NCI-H1048 (cell line): Measurements from ENCODE around the gene PHF20.
A peak's percentile ranks its signal among the peaks of the same experiment; 100 is the strongest.
"Not testable (repeated sequence)": the region's sequence is repeated elsewhere in the genome, so short reads cannot be mapped to it uniquely, and the experiment has no call there.

Source experiments
- DNase-seq: peaks from one replicate; lab custom pipeline; 2025; lab: John Stamatoyannopoulos, UW

Gene PHF20

DNA sequence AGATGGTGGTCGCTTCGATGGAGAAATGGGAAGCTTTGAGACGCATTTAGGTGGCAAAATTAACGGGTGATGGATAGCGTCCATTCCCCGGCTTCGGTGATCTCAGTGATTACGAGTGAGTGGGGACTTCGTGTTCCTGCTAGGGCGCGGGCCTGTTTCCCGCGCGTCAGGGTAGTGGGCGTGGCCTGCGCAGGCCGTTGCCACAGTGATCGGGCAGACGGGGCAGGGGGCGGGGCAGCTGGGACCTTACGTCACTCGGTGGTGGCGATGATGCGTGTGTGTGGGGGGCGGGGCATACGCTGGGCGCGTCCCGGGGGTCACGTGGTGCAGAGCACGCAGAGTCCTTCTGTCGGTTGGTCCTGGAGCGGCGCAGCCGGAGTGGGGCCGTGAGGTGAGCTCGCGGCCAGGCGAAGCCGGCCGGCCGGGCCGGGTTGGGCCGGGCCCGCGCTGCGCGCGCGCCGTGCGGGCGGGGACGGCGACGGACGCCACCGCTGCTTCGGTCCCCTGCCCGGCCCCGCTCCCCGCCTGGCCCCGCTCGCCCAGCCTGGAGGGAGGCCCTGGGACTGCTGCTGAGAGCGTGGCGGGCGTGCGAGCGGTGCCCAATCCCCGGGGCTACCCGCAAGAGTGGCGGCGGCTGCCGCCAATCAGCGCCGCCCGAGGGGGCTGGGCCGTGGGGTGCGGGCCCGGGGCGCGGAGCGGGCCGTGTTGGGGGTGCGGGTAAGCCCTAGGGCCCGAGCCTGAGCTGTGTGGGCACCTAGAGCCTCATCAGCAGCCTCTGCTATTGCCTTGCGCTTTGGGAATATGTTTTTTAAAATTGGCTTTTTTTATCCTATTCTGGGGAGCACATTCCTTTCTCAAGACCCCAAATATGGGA, at the start of gene PHF20:
Gene PHF20, plus strand, starts transcription at position 327 of the 874 bp plus-strand sequence. CDS start 29,508 bp downstream, outside the sequence.
- DNase-seq = peak; percentile 94

DNA sequence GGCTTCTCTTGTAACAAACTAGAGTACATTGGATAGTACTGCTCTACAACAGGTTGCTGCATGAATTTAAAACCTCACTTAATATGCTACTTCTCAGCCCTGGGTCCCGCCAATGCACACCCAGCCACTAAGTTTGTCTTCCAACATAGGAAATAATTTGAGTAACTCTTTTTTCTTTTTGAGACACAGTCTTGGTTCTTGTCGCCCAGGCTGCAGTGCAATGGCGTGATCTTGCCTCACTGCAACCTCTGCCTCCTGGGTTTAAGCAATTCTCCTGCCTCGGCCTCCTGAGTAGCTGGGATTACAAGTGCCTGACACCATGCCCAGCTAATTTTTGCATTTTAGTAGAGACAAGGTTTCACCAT, 48.6 kb upstream of the PHF20 start:
- DNase-seq = not testable (repeated sequence)

DNA sequence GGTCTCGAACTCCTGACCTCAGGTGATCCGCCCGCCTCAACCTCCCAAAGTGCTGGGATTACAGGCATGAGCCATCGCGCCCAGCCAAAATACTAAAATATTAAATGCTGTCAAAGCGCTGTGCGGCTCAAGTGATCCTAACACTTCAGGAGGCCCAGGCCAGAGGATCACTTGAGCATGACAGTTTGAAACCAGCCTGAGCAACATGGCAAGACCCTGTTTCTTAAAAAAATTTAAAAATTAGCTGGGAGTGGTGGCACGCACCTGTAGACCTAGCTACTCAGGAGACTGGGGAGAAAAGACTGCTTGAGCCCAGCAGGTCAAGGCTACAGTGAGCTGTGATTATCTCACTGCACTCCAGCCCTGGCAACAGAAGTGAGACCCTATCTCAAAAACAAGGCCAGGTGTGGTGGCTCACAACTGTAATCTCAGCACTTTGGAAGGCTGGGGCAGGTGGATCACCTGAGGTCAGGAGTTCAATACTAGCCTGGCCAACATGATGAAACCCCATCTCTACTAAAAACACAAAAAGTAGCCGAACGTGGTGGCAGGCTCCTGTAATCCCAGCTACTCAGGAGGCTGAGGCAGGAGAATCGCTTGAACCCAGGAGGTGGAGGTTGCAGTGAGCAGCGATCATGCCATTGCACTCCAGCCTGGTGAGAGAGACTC, 48.0 kb upstream of the PHF20 start:
- DNase-seq = not testable (repeated sequence)

DNA sequence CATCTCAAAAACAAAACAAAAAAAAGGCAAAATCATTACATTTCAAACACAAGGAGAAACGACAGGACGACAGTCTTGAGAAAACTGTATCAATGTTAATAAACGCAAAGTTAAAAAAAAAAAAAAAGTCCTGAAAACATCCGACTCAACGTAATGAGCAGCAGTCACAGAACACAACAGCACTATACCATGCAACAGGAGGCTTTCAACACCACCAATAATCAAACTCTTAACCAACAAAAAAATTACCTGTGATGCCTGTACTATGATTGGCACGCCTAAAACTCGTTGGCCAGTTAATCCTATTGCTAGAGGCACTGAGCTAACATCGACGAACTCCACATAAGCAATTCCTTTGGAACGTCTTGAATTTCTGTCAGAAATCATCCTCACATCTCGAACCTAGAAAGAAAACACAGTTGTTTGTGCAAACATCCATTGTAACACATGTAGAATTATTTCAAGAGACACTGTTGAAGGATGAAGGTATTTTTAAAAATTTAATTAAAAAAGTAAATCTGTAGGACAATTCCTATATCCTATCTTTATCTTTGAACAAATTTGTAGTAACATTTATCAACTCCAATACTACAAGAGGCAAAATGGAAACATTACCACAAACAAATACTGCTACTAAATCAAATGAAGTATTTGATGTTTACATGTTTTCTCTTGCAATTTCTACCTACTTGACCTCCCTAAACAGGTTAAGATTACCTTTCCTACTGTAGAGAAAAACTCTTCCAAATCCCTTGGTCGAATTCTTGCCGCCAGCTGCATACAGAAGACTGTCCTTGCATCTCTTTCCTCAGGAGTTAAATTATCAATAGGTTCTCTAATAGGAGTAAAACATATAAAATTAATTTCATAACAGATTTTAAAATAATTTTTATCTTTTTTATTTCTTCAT, 47.2 kb upstream of the PHF20 start:
- DNase-seq = no peak

DNA sequence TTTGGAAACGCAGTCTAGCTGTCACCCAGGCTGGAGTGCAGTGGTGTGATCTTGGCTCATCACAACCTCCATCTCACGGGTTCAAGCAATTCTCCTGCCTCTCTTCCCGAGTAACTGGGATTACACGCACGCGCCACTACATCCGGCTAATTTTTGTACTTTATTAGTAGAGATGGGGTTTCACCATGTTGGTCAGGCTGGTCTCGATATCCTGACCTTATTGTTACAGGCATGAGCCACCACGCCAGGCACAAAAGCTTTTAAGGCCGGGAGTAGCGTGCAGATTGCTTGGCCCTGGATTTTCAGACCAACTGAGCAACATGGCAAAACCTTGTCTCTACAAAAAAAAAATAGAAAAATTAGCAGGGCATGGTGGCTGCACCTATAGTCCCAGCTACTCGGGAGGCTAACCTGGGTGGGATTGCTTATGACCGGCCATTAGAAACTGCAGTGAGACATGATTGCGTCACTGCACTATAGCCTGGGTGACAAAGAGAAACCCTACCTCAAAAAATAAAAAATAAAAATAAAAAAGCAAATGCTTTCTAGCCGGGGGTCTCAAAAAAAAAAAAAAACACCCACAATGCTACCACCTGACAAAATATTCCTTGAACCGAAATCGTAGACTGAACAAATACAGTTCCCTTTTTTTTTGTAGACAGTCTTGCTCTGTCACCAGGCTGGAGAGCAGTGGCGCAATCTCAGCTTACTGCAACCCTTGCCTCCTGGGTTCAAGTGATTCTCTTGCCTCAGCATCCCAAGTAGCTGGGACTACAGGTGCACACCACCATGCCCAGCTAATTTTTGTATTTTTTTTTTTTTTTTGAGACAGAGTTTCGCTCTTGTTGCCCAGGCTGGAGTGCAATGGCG, 44.7 kb upstream of the PHF20 start:
- no peak for DNase-seq

DNA sequence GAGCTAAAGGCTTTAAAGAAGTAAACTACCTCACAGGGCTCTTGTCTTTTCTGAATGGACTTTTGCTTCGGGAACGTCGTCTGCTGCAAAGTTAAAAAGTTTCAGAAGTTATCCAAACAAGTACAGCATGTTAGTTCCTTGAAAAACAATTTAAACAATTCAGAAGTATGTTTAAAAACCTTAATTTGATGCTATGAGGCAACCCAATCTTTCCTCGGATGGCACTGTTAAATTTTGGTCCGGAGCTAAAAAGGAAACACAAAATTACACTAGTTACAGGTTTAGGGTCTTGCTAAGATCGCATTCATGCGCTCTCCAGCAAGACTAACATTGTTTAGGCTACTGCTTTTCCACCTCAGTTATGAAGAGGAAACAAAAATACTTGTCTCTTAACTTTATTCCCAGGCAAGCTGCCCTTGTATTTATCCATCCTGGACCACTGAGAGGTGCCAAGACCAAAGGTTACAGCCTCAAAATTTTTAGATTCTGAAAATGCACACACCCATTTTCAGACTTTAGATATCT, 42.5 kb upstream of the PHF20 start:
- DNase-seq = no peak

DNA sequence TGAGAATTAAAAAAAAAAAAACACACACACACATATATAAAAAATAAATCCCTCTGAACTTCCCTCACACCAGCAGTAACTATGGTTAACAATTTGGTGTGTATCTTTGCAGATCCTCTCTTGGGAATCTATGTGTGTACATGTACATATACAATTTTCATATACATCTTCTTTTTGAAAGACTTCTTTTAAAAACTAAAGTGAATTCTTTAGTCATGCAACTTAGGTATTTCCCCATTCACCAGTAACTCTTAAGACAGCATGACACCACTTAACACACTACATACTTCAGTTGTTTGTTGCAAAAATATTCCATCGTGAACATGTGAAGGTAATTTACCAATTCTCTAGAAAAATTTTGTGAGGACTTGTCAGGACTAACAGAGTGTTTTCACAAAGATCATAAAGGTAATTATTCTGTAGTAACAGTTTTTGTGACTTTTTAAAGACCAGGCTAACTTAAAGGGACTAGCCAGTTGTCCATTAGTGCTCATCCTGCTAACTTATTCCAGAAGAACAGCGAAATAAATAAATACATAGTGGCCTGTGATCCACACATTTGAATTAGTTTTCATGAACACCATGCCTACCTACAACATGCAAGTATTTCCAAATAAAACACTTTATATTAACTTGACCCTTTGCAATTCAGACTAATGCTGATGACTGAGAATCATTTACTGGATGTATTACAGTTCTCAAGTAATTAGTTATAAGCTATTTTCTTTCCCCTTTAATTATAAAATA, 41.8 kb upstream of the PHF20 start:
- DNase-seq = no peak

DNA sequence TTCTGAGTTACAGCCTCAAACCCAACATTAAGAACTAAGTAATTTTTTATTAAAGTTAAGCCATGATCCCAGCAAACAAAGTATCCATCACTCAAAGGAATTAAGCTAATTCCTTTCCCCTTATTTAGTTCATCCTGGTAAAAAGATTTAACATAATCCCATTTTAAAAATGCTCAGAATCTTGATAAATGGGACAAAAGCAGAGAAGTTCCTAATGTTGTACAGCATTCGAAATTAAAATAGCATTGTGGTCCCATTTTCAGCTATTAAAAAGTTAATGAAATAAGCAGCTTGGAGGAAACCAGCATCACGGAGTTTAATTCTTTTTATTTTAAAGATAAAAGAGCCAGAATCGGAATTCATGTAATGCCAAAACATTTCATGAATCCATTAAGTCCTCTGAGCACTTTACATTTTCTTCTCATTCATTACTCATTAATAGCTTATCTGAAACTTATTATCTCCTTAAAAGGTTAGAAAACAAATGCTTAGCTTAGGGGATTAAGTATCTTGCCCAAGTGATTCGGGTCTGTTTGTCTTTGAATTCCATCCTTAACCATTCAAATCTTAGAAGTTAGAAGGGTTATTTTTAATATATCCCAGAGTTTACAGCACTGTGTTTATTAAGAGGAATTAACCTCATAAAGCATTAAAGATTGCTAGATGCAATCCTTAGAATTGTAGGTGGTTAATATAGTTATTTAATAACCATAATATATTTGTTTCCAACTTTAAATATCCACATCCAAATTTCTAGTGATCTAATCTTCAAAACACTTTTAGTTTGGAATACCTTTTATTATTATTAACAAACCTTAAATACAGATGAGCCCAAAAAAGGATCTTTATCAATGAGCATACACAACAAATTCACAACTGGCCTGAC, 41.0 kb upstream of the PHF20 start:
- no peak for DNase-seq

DNA sequence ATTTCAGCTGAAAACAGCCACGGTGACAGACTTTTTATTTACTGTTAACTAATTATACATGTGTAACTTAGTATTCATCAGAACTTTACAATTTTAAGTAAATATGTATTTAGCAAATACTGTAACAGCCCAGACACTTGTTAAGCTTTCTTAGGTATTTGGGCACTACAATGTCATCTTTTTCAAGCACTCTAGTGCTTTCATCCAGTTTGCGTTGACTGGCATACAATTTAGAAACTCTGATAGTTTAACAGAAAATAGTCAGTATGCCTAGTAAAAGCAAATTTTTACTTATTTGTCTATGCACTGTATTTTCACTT, 40.4 kb upstream of the PHF20 start:
- DNase-seq = no peak

DNA sequence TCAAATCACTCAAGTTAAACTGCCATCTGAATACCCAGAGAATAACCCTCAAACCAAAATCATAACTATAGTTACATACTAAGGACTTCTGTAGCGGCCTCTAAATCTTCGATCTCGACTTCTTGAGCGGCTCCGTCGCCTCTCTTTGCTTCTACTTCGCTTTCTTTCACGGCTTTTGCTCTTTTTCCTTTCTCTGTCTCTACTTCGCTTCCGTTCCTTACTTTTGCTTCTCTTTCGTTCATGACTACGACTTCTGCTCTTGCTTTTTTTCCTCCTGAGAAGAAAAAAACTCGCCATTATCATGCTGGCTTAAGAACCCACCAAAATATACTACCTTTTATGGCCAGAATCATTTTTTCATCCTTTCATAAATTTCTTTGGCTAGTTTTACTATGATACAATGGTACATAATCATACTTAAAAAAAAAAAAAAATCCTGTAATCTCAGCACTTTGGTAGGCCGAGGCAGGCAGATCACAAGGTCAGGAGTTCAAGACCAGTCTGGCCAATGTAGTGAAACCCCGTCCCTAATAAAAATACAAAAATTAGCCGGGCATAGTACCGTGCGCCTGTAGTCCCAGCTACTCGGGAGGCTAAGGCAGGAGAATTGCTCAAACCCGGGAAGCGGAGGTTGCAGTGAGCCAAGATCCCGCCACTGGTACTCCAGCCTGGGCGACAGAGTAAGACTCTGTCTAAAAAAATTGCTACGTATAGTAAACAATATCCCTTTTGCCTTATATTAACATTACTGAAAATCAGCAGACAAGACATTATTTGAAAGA, 39.8 kb upstream of the PHF20 start:
- DNase-seq = no peak

DNA sequence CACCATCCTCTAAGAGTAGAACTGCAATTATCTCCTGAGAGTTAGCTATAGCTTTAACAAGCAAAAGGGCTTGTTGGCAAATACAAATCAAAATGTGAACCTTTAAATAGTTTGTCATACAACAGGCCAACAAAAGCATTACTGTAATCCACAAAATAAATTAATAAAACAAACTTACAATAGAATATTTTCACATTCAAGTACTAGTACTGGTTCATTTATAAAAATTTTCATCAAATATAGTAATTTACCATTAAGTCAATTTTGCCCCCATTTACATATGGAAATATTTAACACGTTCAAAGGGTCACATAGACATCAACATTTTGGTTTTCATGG, 39.2 kb upstream of the PHF20 start:
- DNase-seq = no peak

DNA sequence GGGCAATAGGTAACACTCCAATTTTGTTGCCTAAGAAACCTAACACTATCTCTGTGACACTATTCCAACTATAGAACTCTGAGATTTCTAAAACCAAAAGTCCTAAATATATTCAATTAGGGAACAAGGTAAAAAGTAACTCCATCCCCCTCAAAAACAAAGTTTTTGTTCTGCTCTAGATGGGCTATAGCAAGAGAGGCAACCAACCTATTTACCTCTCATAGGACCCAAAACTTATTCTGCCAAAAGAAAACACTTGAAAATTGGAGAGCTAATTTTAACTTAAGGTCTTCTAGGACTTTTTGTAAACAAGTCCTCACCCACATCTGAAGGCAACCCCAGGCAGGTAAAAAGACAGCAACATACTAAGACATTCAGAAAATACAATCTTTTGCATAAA, 37.4 kb upstream of the PHF20 start:
- DNase-seq = no peak

DNA sequence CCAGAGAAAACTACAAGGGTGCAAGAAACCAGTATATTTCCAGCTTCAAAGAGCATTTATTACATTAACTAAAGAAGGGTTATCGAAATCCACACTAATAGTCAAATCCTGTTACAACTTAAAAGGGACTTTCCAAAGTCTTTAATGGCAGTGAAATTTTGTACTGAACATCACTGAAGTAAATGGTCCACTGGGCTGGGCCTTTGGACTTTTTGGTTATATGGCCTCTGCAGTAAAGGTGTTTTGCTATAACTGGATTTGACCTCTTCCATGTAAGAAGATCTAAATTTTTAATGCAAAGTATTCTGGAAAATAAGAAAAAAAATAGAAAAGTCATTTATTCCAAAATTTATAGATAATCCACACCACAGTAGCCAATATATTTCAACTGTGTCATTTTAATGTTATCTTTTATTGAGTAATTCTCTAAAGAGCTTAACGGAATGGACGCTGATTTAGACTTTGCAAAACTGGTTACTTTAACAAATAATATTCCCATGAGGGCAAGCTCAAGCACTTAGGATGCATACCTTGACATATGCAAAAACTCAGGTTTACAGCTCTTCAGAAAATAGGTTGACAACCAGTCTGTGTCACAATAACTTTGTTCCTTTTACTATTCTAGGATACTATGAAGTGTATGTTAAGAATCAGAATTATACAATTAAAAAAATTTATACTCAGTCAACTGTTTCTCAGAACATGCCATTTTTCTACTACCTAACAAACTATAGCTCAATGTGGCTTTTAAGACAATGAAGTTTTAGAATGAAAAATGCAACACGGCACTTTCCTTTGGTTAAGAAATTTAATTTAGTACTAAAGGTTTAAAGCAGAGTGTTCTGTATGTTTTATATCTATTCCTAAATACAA, 36.8 kb upstream of the PHF20 start:
- no peak for DNase-seq

DNA sequence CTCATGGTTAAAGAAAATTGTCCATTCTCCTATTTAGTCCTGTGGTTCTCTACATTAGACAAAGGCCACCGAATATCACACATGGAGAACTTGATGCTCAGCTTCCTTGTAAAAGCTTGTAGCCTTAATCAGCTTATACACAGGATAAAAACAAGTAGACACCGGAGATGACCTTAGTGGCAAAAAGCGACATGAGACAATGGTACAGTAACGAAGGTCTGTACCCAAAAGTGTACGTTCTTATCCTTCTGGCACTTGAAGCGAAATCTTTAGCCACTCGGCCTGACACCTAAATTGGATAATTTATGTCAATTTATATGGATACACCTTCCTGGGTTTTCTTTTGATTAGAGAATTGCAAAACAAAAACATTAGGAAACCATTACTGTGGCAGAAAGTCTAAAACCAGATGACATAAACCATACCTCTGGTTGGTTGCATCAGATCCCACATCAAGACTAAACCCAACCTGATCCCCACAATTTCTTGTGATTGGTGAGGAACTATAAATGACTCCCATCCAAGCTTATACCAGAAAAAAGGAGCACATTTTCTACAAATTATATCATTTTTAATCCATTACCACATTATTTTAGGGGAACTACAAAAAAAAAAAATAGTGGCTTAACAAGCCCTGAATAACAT, 35.9 kb upstream of the PHF20 start:
- DNase-seq = no peak

DNA sequence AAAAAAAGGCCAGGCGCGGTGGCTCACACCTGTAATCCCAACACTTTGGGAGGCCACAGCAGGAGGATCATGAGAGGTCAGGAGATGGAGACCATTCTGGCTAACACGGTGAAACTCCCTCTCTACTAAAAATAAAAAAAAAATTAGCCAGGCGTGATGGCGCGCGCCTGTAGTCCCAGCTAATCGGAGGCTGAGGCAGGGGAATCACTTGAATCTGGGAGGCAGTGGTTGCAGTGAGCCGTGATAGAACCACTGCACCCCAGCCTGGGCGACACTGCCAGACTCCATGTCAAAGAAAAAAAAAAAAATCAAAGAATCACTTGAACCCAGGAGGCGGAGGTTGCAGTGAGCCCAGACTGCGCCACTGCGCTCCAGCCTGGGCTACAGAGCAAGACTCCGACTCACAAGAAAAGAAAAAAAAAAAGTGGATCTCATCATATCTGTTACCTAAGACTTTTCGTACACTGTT, 33.9 kb upstream of the PHF20 start:
- no peak for DNase-seq

DNA sequence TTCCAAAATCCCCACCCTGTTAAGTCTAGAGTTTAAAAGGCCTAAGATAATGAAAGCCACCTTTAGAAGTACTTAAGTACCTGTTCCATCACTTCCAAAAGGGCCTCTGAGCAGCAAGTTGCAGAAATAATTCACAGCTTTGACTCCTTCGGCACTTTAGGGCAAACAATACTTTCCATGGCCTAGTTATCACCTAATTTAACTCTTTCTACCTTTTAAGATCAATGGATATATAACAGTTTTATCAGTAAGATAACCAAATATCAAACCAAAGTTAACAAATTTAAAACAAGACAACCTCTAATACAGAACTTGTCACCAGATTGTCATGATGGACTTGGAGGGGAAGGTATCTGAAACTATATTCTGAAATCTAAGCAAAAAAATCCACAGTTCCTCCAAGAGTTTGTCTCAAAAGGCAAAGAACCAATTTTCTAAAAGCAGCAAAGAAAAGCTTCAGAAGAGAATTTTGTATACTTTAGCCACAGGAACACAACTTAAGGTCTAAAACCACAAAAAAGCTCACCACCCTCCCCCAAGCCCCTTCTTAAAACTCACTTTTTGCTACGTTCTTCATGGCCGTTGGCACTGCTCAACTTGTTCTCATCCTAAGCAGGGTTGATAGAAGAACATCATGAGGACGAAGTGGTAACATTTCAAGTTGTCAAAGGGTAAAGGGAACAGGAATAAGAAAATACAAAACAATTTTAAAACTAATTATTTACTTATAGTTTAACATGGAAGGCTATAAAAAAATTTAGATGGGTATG, 33.2 kb upstream of the PHF20 start:
- no peak for DNase-seq
